SH-SY5Y (cell line): ENCODE results near the gene TBC1D22A.

Experiments
- GATA2 ChIP-seq: IDR thresholded peaks from 2 replicates; pipeline ENCODE4 v1.6.1; 2011; ENCODE audit warnings: mild to moderate bottlenecking, low read depth, low read length
- GATA3 ChIP-seq: IDR thresholded peaks from 2 replicates; pipeline ENCODE4 v1.6.1; 2011; ENCODE audit warnings: low read depth, mild to moderate bottlenecking, low read length, moderate library complexity

DNA sequence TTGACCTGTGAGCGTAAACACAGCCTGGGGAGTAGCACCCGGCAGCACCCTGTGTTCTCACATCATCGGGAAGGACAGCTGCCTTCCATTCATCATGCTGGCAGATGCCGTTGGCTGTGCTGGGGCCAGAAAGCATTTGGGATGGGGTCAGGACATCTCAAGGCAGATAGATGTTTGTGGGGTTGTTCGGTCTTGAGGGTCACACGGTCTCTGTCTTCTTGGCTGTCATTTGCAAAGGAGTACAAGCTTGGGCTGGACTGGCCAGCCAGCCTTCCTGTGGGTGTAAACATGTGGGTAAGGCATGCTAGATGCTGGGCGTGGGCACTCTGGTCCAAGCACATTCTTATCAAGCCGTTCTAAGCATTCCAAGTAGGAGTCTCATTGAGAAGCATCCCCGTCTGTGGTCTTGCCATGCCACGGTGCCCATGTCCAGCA, 81.4 kb downstream of the TBC1D22A start:
- TF ChIP-seq GATA3 (no peak), GATA2 (no peak)
